Neural progenitor cell (in vitro differentiated cells): ENCODE measurements around the gene SERINC3. TPM values are rescaled to one million over a fixed set of nuclear protein-coding genes. Genes with fewer than 3 reads are reported as not detected.

Source experiments
- DNase-seq: peaks from one replicate; pipeline ENCODE4 v3.0.0-alpha.2; 2016; ENCODE audit warnings: low spot score
- H2AFZ ChIP-seq: fragments of 200-600 bp; sonication (generic); replicated peaks from 2 replicates; pipeline ENCODE4 v1.6.1; 2016; ENCODE audit warnings: antibody characterized with exemption
- H3F3A ChIP-seq: fragments of 200-600 bp; sonication (generic); 2 replicates; pipeline ENCODE4 v1.6.1; 2016; ENCODE audit warnings: antibody characterized with exemption, low read depth
- H3K27ac ChIP-seq: fragments of 200-600 bp; sonication (generic); 2 replicates; pipeline ENCODE4 v1.5.1; 2016; ENCODE audit warnings: mild to moderate bottlenecking
- H3K27me3 ChIP-seq: fragments of 200-600 bp; sonication (generic); 2 replicates; pipeline ENCODE4 v1.6.1; 2016; ENCODE audit warnings: mild to moderate bottlenecking, moderate library complexity
- H3K36me3 ChIP-seq: fragments of 200-600 bp; sonication (generic); 2 replicates; pipeline ENCODE4 v1.5.1; 2016
- H3K4me1 ChIP-seq: fragments of 200-600 bp; sonication (generic); 2 replicates; pipeline ENCODE4 v1.6.1; 2016; ENCODE audit warnings: mixed run types
- H3K4me2 ChIP-seq: fragments of 200-600 bp; sonication (generic); 2 replicates; pipeline ENCODE4 v1.6.1; 2016
- H3K4me3 ChIP-seq: fragments of 200-600 bp; sonication (generic); 2 replicates; pipeline ENCODE4 v1.5.1; 2016
- H3K79me2 ChIP-seq: fragments of 200-600 bp; sonication (generic); 2 replicates; pipeline ENCODE4 v1.6.1; 2016; ENCODE audit warnings: low read depth
- H3K9ac ChIP-seq: fragments of 200-600 bp; sonication (generic); 2 replicates; pipeline ENCODE4 v1.6.1; 2016
- H3K9me3 ChIP-seq: fragments of 200-600 bp; sonication (generic); 2 replicates; pipeline ENCODE4 v1.5.1; 2016; ENCODE audit warnings: low read depth
- H4K20me1 ChIP-seq: fragments of 200-600 bp; sonication (generic); 2 replicates; pipeline ENCODE4 v1.6.1; 2016; ENCODE audit warnings: low read depth
- H3K27ac Mint-ChIP-seq: 3 replicates; pipeline ENCODE4 v1.8.0; 2021; ENCODE audit warnings: mixed read lengths
- H3K27me3 Mint-ChIP-seq: 2 replicates; pipeline ENCODE4 v1.8.0; 2022; ENCODE audit warnings: low read depth, mild to moderate bottlenecking, inconsistent platforms, moderate library complexity, mixed read lengths; ENCODE audit not compliant: insufficient read depth
- H3K36me3 Mint-ChIP-seq: 3 replicates; pipeline ENCODE4 v1.8.0; 2021; ENCODE audit warnings: mixed read lengths
- H3K4me1 Mint-ChIP-seq: 3 replicates; pipeline ENCODE4 v1.8.0; 2021; ENCODE audit warnings: mixed read lengths
- H3K4me3 Mint-ChIP-seq: 3 replicates; pipeline ENCODE4 v1.8.0; 2021; ENCODE audit warnings: mild to moderate bottlenecking, moderate library complexity, mixed read lengths
- H3K9me3 Mint-ChIP-seq: 3 replicates; pipeline ENCODE4 v1.8.0; 2020; ENCODE audit warnings: mixed read lengths
- CTCF ChIP-seq: fragments of 200-600 bp; sonication (generic); IDR thresholded peaks from 2 replicates; pipeline ENCODE4 v1.5.1; 2017; ENCODE audit warnings: antibody characterized with exemption, mild to moderate bottlenecking
- EZH2 ChIP-seq: fragments of 200-600 bp; sonication (generic); IDR thresholded peaks from 2 replicates; pipeline ENCODE4 v1.6.1; 2017; ENCODE audit warnings: antibody characterized with exemption, mild to moderate bottlenecking, moderate library complexity
- EZH2phosphoT487 ChIP-seq: fragments of 200-600 bp; sonication (generic); IDR thresholded peaks from 2 replicates; pipeline ENCODE4 v1.6.1; 2017; ENCODE audit warnings: antibody characterized with exemption
- total RNA-seq: library from RNA; depleted of rRNA; stranded (reverse); fragments of >200 nt; gene quantifications from 2 replicates; pipeline ENCODE4 v1.2.3, GENCODE V29; 2015; ENCODE audit warnings: low replicate concordance

The SERINC3 gene
- total RNA-seq, 1 donor from 2014 or later, result 38.8 TPM

- H3K36me3 ChIP-seq, result no peaks in the 10 kb centered on the region
- Mint-ChIP-seq H3K4me1 (no peaks in the 10 kb centered on the region), H3K9me3 (no peaks in the 10 kb centered on the region), H3K4me3 (no peak overlapping the region), H3K27me3 (no peaks in the 10 kb centered on the region), H3K36me3 (peaks cover 10% of the 10 kb centered on the region), H3K27ac (no peak overlapping the region)
- H3K4me3 ChIP-seq, result no peak overlapping the region
- no peaks in the 10 kb centered on the region for H3F3A ChIP-seq
- H3K4me1 ChIP-seq, result no peaks in the 10 kb centered on the region
- H3K27me3 ChIP-seq, result no peaks in the 10 kb centered on the region
- H3K9me3 ChIP-seq, result no peaks in the 10 kb centered on the region
- no peak for DNase-seq
- no peaks in the 10 kb centered on the region for H4K20me1 ChIP-seq
- TF ChIP-seq EZH2, result no peak
- TF ChIP-seq EZH2phosphoT487, result no peak
- no peak for TF ChIP-seq CTCF
- no peak overlapping the region for H2AFZ ChIP-seq
- H3K27ac ChIP-seq, result no peak overlapping the region
- no peak overlapping the region for H3K9ac ChIP-seq
- H3K4me2 ChIP-seq, result no peak overlapping the region
- H3K79me2 ChIP-seq, result peaks cover 4% of the 10 kb centered on the region
These were observed 40.0 kb downstream of the SERINC3 start for GRCh38 chr20:44481719-44482416.

- H3K4me1 Mint-ChIP-seq, result peaks cover 9% of the 10 kb centered on the region
- TF ChIP-seq EZH2, result no peak
- no peak for TF ChIP-seq CTCF
- TF ChIP-seq EZH2phosphoT487, result no peak
- Histone ChIP-seq H2AFZ (no peak overlapping the region), H3K27me3 (no peaks in the 10 kb centered on the region), H3K4me2 (no peak overlapping the region), H3K4me1 (no peaks in the 10 kb centered on the region), H3K79me2 (peaks cover 14% of the 10 kb centered on the region), H3K36me3 (no peaks in the 10 kb centered on the region), H3F3A (no peaks in the 10 kb centered on the region), H3K9me3 (no peaks in the 10 kb centered on the region), H3K9ac (no peak overlapping the region), H3K27ac (no peak overlapping the region), H3K4me3 (no peak overlapping the region), H4K20me1 (no peaks in the 10 kb centered on the region)
- H3K9me3 Mint-ChIP-seq, result no peaks in the 10 kb centered on the region
- no peak overlapping the region for H3K27ac Mint-ChIP-seq
- H3K36me3 Mint-ChIP-seq, result peaks cover 9% of the 10 kb centered on the region
- DNase-seq, result no peak
- no peaks in the 10 kb centered on the region for H3K27me3 Mint-ChIP-seq
- no peak overlapping the region for H3K4me3 Mint-ChIP-seq
These were observed 41.8 kb downstream of the SERINC3 start for GRCh38 chr20:44480097-44480496.

GRCh38 chr20:44479643-44480042, 42.2 kb downstream of the SERINC3 start:
- Histone ChIP-seq H3K27ac (no peak overlapping the region), H3K4me2 (no peak overlapping the region), H3K9me3 (no peaks in the 10 kb centered on the region), H3K27me3 (no peaks in the 10 kb centered on the region), H2AFZ (no peak overlapping the region), H3K36me3 (no peaks in the 10 kb centered on the region), H3K9ac (no peak overlapping the region), H3K4me3 (no peak overlapping the region), H3F3A (no peaks in the 10 kb centered on the region), H3K4me1 (no peaks in the 10 kb centered on the region), H3K79me2 (peaks cover 14% of the 10 kb centered on the region), H4K20me1 (no peaks in the 10 kb centered on the region)
- TF ChIP-seq EZH2phosphoT487 (no peak), EZH2 (no peak), CTCF (no peak)
- DNase-seq, result no peak
- Mint-ChIP-seq H3K27ac (no peak overlapping the region), H3K4me3 (no peak overlapping the region), H3K4me1 (peaks cover 13% of the 10 kb centered on the region), H3K9me3 (no peaks in the 10 kb centered on the region), H3K27me3 (peaks cover 2% of the 10 kb centered on the region), H3K36me3 (peaks cover 8% of the 10 kb centered on the region)
